Thyroid gland (tissue), 4 donors: Measurements from ENCODE around the gene ALDH2.

ENCODE experiments used
- POLR2A ChIP-seq, 2 donors: fragments of 450-650 bp; IDR thresholded peaks; one replicate each; pipeline ENCODE4 v1.6.1; 2017; ENCODE audit warnings: antibody characterized with exemption in 2 of 2, mild to moderate bottlenecking in 2 of 2, moderate library complexity in 1 of 2
- TF ChIP-seq, protein P1 (sequence below), 6 experiments: fragments of 200-600 bp in 3 of 6; fragments of 450-650 bp in 3 of 6; sonication (generic) in 3 of 6; IDR thresholded peaks; one replicate each; pipeline ENCODE4 v1.5.1; 2016 to 2019; ENCODE audit warnings: antibody characterized with exemption in 6 of 6, mild to moderate bottlenecking in 2 of 6, inconsistent platforms in 1 of 6, moderate library complexity in 1 of 6

DNA sequence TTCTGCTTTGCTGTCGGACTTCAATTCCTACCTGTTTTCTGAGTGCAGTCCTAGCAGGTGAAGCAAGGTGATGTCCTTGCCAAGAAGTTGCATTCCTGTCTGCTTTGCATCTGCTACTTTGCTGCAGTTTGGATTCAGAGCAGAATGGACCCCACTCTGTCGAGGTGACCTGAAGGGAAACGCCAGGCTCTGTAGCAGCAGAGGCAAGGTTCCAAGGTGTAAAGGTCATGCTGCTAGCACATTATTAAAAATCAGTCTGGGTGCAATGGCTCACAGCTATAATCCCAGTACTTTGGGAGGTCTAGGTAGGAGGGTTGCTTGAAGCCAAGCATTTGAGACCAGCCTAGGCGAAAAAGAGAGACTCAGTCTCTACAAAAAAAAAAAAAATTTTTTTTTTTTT is 17.3 kb upstream of the ALDH2 start:
- TF ChIP-seq, protein P1, sequence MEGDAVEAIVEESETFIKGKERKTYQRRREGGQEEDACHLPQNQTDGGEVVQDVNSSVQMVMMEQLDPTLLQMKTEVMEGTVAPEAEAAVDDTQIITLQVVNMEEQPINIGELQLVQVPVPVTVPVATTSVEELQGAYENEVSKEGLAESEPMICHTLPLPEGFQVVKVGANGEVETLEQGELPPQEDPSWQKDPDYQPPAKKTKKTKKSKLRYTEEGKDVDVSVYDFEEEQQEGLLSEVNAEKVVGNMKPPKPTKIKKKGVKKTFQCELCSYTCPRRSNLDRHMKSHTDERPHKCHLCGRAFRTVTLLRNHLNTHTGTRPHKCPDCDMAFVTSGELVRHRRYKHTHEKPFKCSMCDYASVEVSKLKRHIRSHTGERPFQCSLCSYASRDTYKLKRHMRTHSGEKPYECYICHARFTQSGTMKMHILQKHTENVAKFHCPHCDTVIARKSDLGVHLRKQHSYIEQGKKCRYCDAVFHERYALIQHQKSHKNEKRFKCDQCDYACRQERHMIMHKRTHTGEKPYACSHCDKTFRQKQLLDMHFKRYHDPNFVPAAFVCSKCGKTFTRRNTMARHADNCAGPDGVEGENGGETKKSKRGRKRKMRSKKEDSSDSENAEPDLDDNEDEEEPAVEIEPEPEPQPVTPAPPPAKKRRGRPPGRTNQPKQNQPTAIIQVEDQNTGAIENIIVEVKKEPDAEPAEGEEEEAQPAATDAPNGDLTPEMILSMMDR (IDR thresholded peaks at IDR 0.05): no peak
- TF ChIP-seq POLR2A (IDR thresholded peaks at IDR 0.05): no peak
